HG02884 (cell line): ENCODE data around the gene PLEKHM1.
"Not testable (repeated sequence)": the region's sequence is repeated elsewhere in the genome, so short reads cannot be mapped to it uniquely, and the experiment has no call there.

ENCODE experiments used
- ATAC-seq: cut with Tn5 transposase; IDR thresholded peaks from one replicate; pipeline ENCODE4 v1.9.1; 2021; ENCODE audit warnings: mild to moderate bottlenecking, moderate library complexity; ENCODE audit not compliant: unreplicated experiment

Gene PLEKHM1

GRCh38 chr17:45490615-45491433 is at the start of gene PLEKHM1:
PLEKHM1 (minus strand) TSS chr17:45490721; CDS start chr17:45482484, 8,237 bp downstream.
- peak; percentile 88 for ATAC-seq

GRCh38 chr17:45538168-45538567 is 47.6 kb upstream of the PLEKHM1 start:
- not testable (repeated sequence) for ATAC-seq

GRCh38 chr17:45506072-45506471 is 15.6 kb upstream of the PLEKHM1 start:
- not testable (repeated sequence) for ATAC-seq

GRCh38 chr17:45505183-45505582 is 14.7 kb upstream of the PLEKHM1 start:
- ATAC-seq = not testable (repeated sequence)

GRCh38 chr17:45501092-45501707 is 10.7 kb upstream of the PLEKHM1 start:
- ATAC-seq = not testable (repeated sequence)

GRCh38 chr17:45500478-45500877 is 10.0 kb upstream of the PLEKHM1 start:
- ATAC-seq = not testable (repeated sequence)

- not testable (repeated sequence) for ATAC-seq
Observed at GRCh38 chr17:45499208-45499607, 8.7 kb upstream of the PLEKHM1 start.

- ATAC-seq = not testable (repeated sequence)
Observed at GRCh38 chr17:45498377-45498776, 7.9 kb upstream of the PLEKHM1 start.

GRCh38 chr17:45497449-45497848 is 6.9 kb upstream of the PLEKHM1 start:
- not testable (repeated sequence) for ATAC-seq

- not testable (repeated sequence) for ATAC-seq
Observed at GRCh38 chr17:45496507-45496906, 6.0 kb upstream of the PLEKHM1 start.

GRCh38 chr17:45494556-45494955 is 4.0 kb upstream of the PLEKHM1 start:
- ATAC-seq = not testable (repeated sequence)

- not testable (repeated sequence) for ATAC-seq
Observed at GRCh38 chr17:45492156-45492555, 1.6 kb upstream of the PLEKHM1 start.

- peak; percentile 33 for ATAC-seq
Observed at GRCh38 chr17:45490198-45490597, 323 bp downstream of the PLEKHM1 start.

GRCh38 chr17:45487704-45488103 is 2.8 kb downstream of the PLEKHM1 start:
- ATAC-seq = not testable (repeated sequence)

GRCh38 chr17:45483591-45484216 is 6.8 kb downstream of the PLEKHM1 start:
- not testable (repeated sequence) for ATAC-seq

GRCh38 chr17:45483177-45483576 is 7.3 kb downstream of the PLEKHM1 start:
- not testable (repeated sequence) for ATAC-seq

- not testable (repeated sequence) for ATAC-seq
Observed at GRCh38 chr17:45482317-45482716, 8.2 kb downstream of the PLEKHM1 start.

- ATAC-seq = not testable (repeated sequence)
Observed at GRCh38 chr17:45475436-45475835, 15.1 kb downstream of the PLEKHM1 start.

GRCh38 chr17:45472249-45472648 is 18.3 kb downstream of the PLEKHM1 start:
- ATAC-seq = not testable (repeated sequence)

- ATAC-seq = not testable (repeated sequence)
Observed at GRCh38 chr17:45469204-45469563, 21.3 kb downstream of the PLEKHM1 start.
